Keratinocyte (primary cell): ENCODE results near the gene OTOF.

ENCODE experiments used
- EZH2 ChIP-seq: IDR thresholded peaks from one replicate; pipeline ENCODE4 v1.6.1; 2012; ENCODE audit warnings: inconsistent platforms, mild to moderate bottlenecking, low read length, moderate library complexity
- TF ChIP-seq, protein P1 (sequence below), 3 experiments: IDR thresholded peaks in 1 of 3; conservative IDR thresholded peaks in 1 of 3; optimal IDR thresholded peaks in 1 of 3; 2 replicates in 2 of 3; 3 replicates in 1 of 3; pipeline versions ENCODE3 to v1.5.1; 2011; ENCODE audit warnings: low read length in 3 of 3, mild to moderate bottlenecking in 3 of 3, moderate library complexity in 2 of 3, control low read depth in 1 of 3, inconsistent platforms in 1 of 3; ENCODE audit not compliant: insufficient read depth in 2 of 3; ENCODE audit errors: extremely low read depth in 1 of 3

DNA sequence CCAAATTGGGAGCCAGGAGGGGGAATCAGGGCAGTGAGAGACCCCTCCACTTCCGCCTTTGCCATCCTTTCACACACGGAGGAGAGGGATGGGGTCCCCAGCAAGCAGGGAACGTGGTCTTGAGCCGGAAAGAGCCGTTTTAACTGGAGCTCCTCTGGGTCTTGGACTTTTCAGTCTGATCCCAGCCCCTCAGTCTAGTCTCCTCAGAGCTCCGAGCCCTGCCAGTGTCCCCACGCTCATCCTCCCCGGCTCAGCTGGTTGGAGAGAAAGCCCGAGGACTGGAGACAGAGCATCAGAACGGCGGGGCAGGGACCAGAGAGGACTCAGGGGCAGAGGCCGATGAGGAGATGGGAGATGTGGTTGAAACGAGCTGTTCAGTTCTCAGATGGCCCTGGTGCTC, 26.1 kb upstream of the OTOF start:
- TF ChIP-seq, protein P1, sequence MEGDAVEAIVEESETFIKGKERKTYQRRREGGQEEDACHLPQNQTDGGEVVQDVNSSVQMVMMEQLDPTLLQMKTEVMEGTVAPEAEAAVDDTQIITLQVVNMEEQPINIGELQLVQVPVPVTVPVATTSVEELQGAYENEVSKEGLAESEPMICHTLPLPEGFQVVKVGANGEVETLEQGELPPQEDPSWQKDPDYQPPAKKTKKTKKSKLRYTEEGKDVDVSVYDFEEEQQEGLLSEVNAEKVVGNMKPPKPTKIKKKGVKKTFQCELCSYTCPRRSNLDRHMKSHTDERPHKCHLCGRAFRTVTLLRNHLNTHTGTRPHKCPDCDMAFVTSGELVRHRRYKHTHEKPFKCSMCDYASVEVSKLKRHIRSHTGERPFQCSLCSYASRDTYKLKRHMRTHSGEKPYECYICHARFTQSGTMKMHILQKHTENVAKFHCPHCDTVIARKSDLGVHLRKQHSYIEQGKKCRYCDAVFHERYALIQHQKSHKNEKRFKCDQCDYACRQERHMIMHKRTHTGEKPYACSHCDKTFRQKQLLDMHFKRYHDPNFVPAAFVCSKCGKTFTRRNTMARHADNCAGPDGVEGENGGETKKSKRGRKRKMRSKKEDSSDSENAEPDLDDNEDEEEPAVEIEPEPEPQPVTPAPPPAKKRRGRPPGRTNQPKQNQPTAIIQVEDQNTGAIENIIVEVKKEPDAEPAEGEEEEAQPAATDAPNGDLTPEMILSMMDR (optimal IDR thresholded peaks at IDR 0.05 in 1 of 3, IDR thresholded peaks at IDR 0.05 in 1 of 3, conservative IDR thresholded peaks at IDR 0.05 in 1 of 3; ENCODE audit: extremely low read depth in 1 of 3, insufficient read depth in 2 of 3, low read length in 3 of 3) = no peak
- no peak for TF ChIP-seq EZH2
